GM23248 (cell line): Measurements from ENCODE around the gene PRIMPOL.

ENCODE experiments used
- EZH2 ChIP-seq: fragments of 200-600 bp; sonication (generic); IDR thresholded peaks from 2 replicates; pipeline ENCODE4 v1.6.1; 2018; ENCODE audit warnings: antibody characterized with exemption, mild to moderate bottlenecking; ENCODE audit not compliant: insufficient read depth, poor library complexity, severe bottlenecking
- EZH2phosphoT487 ChIP-seq: fragments of 200-600 bp; sonication (generic); IDR thresholded peaks from 2 replicates; pipeline ENCODE4 v1.6.1; 2018; ENCODE audit warnings: antibody characterized with exemption, moderate library complexity, mild to moderate bottlenecking, low read depth; ENCODE audit not compliant: insufficient read depth

DNA sequence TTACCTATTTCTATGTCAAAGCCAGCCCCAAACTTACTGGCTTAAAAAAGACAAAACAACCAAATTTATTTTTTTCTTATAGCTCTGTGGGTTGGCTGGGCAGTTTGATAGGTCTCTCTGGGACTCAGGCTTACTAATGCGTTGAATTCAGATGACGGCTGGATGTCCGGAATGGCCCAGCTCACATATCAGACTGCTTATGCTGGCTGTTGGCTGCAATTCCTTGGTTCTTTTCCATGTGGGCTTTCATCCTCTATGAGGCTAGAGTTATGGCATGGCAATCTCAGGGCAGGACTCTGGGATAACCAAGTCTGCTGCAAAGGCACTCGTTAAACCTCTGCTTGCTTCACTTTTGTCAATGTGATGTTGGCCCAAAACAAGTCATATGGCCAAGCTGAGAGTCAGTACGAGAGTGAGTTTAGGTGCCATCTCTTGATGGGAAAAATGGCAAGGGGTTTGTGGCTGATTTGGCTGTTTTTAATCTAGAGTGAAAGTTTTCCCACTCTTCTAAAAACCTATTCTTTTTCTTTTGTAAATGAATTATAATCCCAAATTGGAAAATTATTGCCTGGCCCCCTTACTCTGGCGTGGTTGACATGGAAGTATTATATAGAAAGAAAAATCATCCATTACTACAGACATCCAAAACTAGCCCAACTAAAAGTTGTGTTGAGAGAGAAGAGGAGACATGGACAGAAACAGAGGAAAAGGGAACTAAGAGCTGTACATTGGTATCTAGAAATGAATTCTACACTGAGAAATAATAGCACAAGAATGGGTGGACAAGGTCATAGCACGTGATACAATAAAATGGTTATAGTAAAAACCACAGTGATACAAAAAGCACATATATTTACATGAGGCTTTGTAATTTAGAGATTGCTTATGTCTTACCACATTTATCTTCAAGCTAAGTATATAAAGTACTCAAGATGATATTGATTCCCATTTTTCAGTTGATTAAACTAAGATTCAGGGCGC is 6.6 kb downstream of the PRIMPOL start:
- no peak for TF ChIP-seq EZH2
- no peak for TF ChIP-seq EZH2phosphoT487
